ENCODE data around the gene C17orf75.

DNA sequence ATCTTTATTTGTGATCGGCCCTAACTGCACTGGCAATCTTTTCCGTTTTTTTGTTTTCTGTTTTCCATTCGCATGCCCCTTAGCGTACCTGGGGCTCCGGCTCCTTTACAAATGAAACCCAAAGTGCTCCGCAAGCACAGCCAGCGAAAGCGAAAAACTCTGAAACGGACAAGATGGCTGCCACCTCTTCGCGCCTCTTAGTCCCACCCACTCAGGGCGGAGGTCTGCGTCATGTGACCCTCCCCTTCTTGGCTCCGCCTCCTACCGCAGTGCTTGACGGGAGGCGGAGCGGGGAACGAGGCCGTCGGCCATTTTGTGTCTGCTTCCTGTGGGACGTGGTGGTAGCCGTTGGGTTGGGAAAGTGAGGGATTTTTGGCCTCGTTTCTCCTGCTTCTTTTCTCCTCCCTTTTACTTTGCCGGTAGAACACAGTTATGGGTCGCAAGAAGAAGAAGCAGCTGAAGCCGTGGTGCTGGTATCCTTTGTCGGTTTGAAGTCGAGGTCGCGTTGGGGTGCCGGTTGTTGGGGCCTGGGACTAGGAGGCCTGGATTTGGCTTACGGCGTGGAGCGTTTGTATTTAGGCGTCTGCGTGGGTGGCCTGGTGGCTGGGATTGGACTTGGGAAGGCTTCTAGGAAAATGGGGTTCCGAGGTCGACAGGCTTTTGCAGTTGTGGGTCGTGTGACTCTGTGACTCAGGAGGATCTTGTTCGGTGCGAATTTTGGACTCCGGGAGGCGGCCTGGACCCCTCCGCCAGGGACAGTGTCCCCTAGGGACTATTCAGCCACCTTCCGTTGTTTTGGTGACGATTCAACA, 8.1 kb upstream of the C17orf75 start, which contains the start of gene ZNF207:
- TF ChIP-seq EZH2 (IDR thresholded peaks at IDR 0.05; ENCODE audit: borderline replicate concordance, insufficient read depth, low read depth, low read length, poor library complexity, severe bottlenecking), result no peak
- TF ChIP-seq, protein P1, sequence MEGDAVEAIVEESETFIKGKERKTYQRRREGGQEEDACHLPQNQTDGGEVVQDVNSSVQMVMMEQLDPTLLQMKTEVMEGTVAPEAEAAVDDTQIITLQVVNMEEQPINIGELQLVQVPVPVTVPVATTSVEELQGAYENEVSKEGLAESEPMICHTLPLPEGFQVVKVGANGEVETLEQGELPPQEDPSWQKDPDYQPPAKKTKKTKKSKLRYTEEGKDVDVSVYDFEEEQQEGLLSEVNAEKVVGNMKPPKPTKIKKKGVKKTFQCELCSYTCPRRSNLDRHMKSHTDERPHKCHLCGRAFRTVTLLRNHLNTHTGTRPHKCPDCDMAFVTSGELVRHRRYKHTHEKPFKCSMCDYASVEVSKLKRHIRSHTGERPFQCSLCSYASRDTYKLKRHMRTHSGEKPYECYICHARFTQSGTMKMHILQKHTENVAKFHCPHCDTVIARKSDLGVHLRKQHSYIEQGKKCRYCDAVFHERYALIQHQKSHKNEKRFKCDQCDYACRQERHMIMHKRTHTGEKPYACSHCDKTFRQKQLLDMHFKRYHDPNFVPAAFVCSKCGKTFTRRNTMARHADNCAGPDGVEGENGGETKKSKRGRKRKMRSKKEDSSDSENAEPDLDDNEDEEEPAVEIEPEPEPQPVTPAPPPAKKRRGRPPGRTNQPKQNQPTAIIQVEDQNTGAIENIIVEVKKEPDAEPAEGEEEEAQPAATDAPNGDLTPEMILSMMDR (IDR thresholded peaks at IDR 0.05), result no peak
